A549 (cell line): Measurements from ENCODE around the gene CXCL5.

Source experiments
- BHLHE40 ChIP-seq: IDR thresholded peaks from 2 replicates; pipeline ENCODE4 v1.6.1; 2012; ENCODE audit warnings: low read depth, low read length, inconsistent platforms
- ZNF302 ChIP-seq: fragments of 250-450 bp; sonication (Bioruptor Pico); IDR thresholded peaks from 2 replicates; pipeline ENCODE4 v1.9.0; 2021; ENCODE audit warnings: inconsistent platforms, mild to moderate bottlenecking, moderate library complexity
- TF ChIP-seq, protein P1 (sequence below): fragments of >200 bp; sonication (Bioruptor Twin); formaldehyde crosslinking; IDR thresholded peaks from 3 replicates; pipeline ENCODE4 v1.5.1; 2016

DNA sequence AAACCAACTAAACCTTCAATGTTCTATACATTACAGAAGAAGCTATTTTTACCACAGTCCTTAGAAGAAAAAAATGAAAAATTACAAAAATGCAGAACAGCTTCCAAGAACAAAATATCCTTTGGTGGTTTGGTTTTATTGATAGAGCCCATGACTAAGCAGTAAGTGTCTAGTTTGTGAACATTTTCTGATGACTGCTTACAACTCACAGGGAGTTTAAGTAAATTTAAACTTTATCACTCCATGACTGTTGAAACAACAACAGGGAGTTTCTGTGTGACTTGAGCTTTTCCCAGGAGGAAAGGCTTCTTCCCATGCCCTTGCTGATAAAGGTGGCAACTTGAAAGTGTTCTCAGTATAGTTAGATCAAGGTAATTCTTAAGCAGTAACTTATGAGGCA, 19.6 kb downstream of the CXCL5 start:
- TF ChIP-seq, protein P1, sequence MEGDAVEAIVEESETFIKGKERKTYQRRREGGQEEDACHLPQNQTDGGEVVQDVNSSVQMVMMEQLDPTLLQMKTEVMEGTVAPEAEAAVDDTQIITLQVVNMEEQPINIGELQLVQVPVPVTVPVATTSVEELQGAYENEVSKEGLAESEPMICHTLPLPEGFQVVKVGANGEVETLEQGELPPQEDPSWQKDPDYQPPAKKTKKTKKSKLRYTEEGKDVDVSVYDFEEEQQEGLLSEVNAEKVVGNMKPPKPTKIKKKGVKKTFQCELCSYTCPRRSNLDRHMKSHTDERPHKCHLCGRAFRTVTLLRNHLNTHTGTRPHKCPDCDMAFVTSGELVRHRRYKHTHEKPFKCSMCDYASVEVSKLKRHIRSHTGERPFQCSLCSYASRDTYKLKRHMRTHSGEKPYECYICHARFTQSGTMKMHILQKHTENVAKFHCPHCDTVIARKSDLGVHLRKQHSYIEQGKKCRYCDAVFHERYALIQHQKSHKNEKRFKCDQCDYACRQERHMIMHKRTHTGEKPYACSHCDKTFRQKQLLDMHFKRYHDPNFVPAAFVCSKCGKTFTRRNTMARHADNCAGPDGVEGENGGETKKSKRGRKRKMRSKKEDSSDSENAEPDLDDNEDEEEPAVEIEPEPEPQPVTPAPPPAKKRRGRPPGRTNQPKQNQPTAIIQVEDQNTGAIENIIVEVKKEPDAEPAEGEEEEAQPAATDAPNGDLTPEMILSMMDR, result no peak
- no peak for TF ChIP-seq ZNF302
- no peak for TF ChIP-seq BHLHE40
